GM23248 (cell line): Measurements from ENCODE around the gene MSI1. TPM values are rescaled to one million over a fixed set of nuclear protein-coding genes. Genes with fewer than 3 reads are reported as not detected.

Experiments
- DNase-seq: peaks from one replicate; pipeline ENCODE4 v3.0.0-alpha.2; 2015
- H2AFZ ChIP-seq: fragments of 200-600 bp; sonication (generic); 2 replicates; pipeline ENCODE4 v1.6.1; 2016; ENCODE audit warnings: antibody characterized with exemption
- H3F3A ChIP-seq: fragments of 200-600 bp; sonication (generic); 2 replicates; pipeline ENCODE4 v1.6.1; 2016; ENCODE audit warnings: mild to moderate bottlenecking, antibody characterized with exemption, mixed run types; ENCODE audit not compliant: insufficient read depth
- H3K27ac ChIP-seq: fragments of 200-600 bp; sonication (generic); 2 replicates; pipeline ENCODE4 v1.5.1; 2016; ENCODE audit warnings: mild to moderate bottlenecking
- H3K27me3 ChIP-seq: fragments of 200-600 bp; sonication (generic); replicated peaks from 2 replicates; pipeline ENCODE4 v1.6.1; 2016; ENCODE audit warnings: mild to moderate bottlenecking; ENCODE audit not compliant: insufficient read depth
- H3K36me3 ChIP-seq: fragments of 200-600 bp; sonication (generic); 2 replicates; pipeline ENCODE4 v1.6.1; 2016; ENCODE audit warnings: low read depth, mild to moderate bottlenecking
- H3K4me1 ChIP-seq: fragments of 200-600 bp; sonication (generic); 2 replicates; pipeline ENCODE4 v1.6.1; 2016; ENCODE audit warnings: mild to moderate bottlenecking; ENCODE audit not compliant: insufficient read depth
- H3K4me2 ChIP-seq: fragments of 200-600 bp; sonication (generic); one replicate; pipeline ENCODE4 v1.6.1; 2016; ENCODE audit warnings: mild to moderate bottlenecking; ENCODE audit not compliant: unreplicated experiment
- H3K4me3 ChIP-seq: fragments of 200-600 bp; sonication (generic); 2 replicates; pipeline ENCODE4 v1.5.1; 2016; ENCODE audit warnings: mild to moderate bottlenecking
- H3K79me2 ChIP-seq: fragments of 200-600 bp; sonication (generic); 2 replicates; pipeline ENCODE4 v1.6.1; 2016; ENCODE audit warnings: mild to moderate bottlenecking; ENCODE audit not compliant: insufficient read depth
- H3K9ac ChIP-seq: fragments of 200-600 bp; sonication (generic); 2 replicates; pipeline ENCODE4 v1.6.1; 2016; ENCODE audit warnings: mild to moderate bottlenecking
- H3K9me2 ChIP-seq: fragments of 200-600 bp; sonication (generic); 2 replicates; pipeline ENCODE4 v1.6.1; 2016; ENCODE audit warnings: mixed run types, mild to moderate bottlenecking, moderate library complexity; ENCODE audit not compliant: insufficient read depth
- H3K9me3 ChIP-seq: fragments of 200-600 bp; sonication (generic); one replicate; pipeline ENCODE4 v1.6.1; 2017; ENCODE audit warnings: low read depth
- H4K20me1 ChIP-seq: fragments of 200-600 bp; sonication (generic); 2 replicates; pipeline ENCODE4 v1.6.0; 2016; ENCODE audit not compliant: insufficient read depth
- EZH2 ChIP-seq: fragments of 200-600 bp; sonication (generic); IDR thresholded peaks from 2 replicates; pipeline ENCODE4 v1.6.1; 2018; ENCODE audit warnings: antibody characterized with exemption, mild to moderate bottlenecking; ENCODE audit not compliant: insufficient read depth, poor library complexity, severe bottlenecking
- EZH2phosphoT487 ChIP-seq: fragments of 200-600 bp; sonication (generic); IDR thresholded peaks from 2 replicates; pipeline ENCODE4 v1.6.1; 2018; ENCODE audit warnings: antibody characterized with exemption, moderate library complexity, mild to moderate bottlenecking, low read depth; ENCODE audit not compliant: insufficient read depth
- WGBS, 2 experiments: methylation state at CpG; one replicate each; pipeline ENCODE4 v1.1.6; 2015 to 2017; ENCODE audit warnings: low lambda C conversion rate in 2 of 2, low coverage in 1 of 2; ENCODE audit errors: missing lambda C conversion rate in 2 of 2; 5-methylcytosine and 5-hydroxymethylcytosine counted together
- in situ Hi-C: fragments of 300-500 bp; cut with MboI; formaldehyde crosslinking; loops from 2 replicates; pipeline ENCODE4 v1.15.0; 2020
- polyA plus RNA-seq: library from polyadenylated mRNA; unstranded; fragments of >200 nt; fragmentation: Nextera tagmentation; extraction: Ambion mirVana; gene quantifications from 2 replicates; pipeline ENCODE4 v1.2.1, GENCODE V29; 2016
- total RNA-seq: library from RNA; depleted of rRNA; stranded (reverse); fragments of >200 nt; shearing (Covaris generic); gene quantifications from 2 replicates; pipeline ENCODE4 v1.2.3, GENCODE V29; 2014

MSI1 gene
- total and polyA plus RNA-seq, 2 experiments from 2014 or later: not detected

- DNase-seq: no peak
- H3F3A ChIP-seq: no peaks in the 10 kb centered on the region
- 96 to 98% methylated on average over 2 of the region's 2 CpGs for WGBS, 2 experiments
- H3K4me2 ChIP-seq: no peak overlapping the region
- in situ Hi-C loops: no loop called here
- H3K9me2 ChIP-seq: no peaks in the 10 kb centered on the region
- no peaks in the 10 kb centered on the region for H3K36me3 ChIP-seq
- no peaks in the 10 kb centered on the region for H4K20me1 ChIP-seq
- no peaks in the 10 kb centered on the region for H3K27me3 ChIP-seq
- H3K4me3 ChIP-seq: no peak overlapping the region
- no peak overlapping the region for H3K27ac ChIP-seq
- no peak overlapping the region for H3K9ac ChIP-seq
- no peaks in the 10 kb centered on the region for H3K79me2 ChIP-seq
- H2AFZ ChIP-seq: no peak overlapping the region
- H3K4me1 ChIP-seq: no peaks in the 10 kb centered on the region
- TF ChIP-seq EZH2: no peak
- no peak for TF ChIP-seq EZH2phosphoT487
- no peaks in the 10 kb centered on the region for H3K9me3 ChIP-seq
Observed at GRCh38 chr12:120323772-120324171, 45.2 kb downstream of the MSI1 start.

GRCh38 chr12:120321382-120322202, 47.4 kb downstream of the MSI1 start:
- no peaks in the 10 kb centered on the region for H3K27me3 ChIP-seq
- H3K9me3 ChIP-seq: no peaks in the 10 kb centered on the region
- 66 to 71% methylated on average over 13 of the region's 13 CpGs for WGBS, 2 experiments
- in situ Hi-C loops: no loop called here
- H3K4me2 ChIP-seq: no peak overlapping the region
- peaks cover 4% of the 10 kb centered on the region for H3K4me1 ChIP-seq
- no peaks in the 10 kb centered on the region for H3K36me3 ChIP-seq
- H3F3A ChIP-seq: no peaks in the 10 kb centered on the region
- H2AFZ ChIP-seq: no peak overlapping the region
- H3K9me2 ChIP-seq: no peaks in the 10 kb centered on the region
- DNase-seq: no peak
- no peak overlapping the region for H3K27ac ChIP-seq
- no peaks in the 10 kb centered on the region for H3K79me2 ChIP-seq
- H3K9ac ChIP-seq: no peak overlapping the region
- no peaks in the 10 kb centered on the region for H4K20me1 ChIP-seq
- no peak overlapping the region for H3K4me3 ChIP-seq
- TF ChIP-seq EZH2: no peak
- TF ChIP-seq EZH2phosphoT487: no peak

GRCh38 chr12:120317224-120318105, 51.5 kb downstream of the MSI1 start:
- in situ Hi-C loops: no loop called here
- TF ChIP-seq EZH2phosphoT487 (no peak), EZH2 (no peak)
- no peaks in the 10 kb centered on the region for H3K27me3 ChIP-seq

GRCh38 chr12:120316798-120317223, 52.2 kb downstream of the MSI1 start:
- peak overlapping the region; percentile 79 for H3K9ac ChIP-seq
- peaks cover 4% of the 10 kb centered on the region for H3K4me1 ChIP-seq
- H3K9me2 ChIP-seq: no peaks in the 10 kb centered on the region
- H3K9me3 ChIP-seq: no peaks in the 10 kb centered on the region
- H3F3A ChIP-seq: no peaks in the 10 kb centered on the region
- TF ChIP-seq EZH2phosphoT487 (no peak), EZH2 (no peak)
- in situ Hi-C loops: no loop called here
- H3K36me3 ChIP-seq: no peaks in the 10 kb centered on the region
- H3K4me2 ChIP-seq: peak overlapping the region; percentile 69
- H3K79me2 ChIP-seq: no peaks in the 10 kb centered on the region
- WGBS, 2 experiments: 55 to 57% methylated on average over 9 of the region's 9 CpGs
- peak overlapping the region; percentile 70 for H3K4me3 ChIP-seq
- no peaks in the 10 kb centered on the region for H4K20me1 ChIP-seq
- peak overlapping the region; percentile 69 for H2AFZ ChIP-seq
- DNase-seq: peak; percentile 70
- H3K27me3 ChIP-seq: no peaks in the 10 kb centered on the region
- peak overlapping the region; percentile 66 for H3K27ac ChIP-seq

More at GRCh38 chr12:120317224-120318105, 51.5 kb downstream of the MSI1 start:
- Histone ChIP-seq H4K20me1 (no peaks in the 10 kb centered on the region), H3K4me2 (peak overlapping the region; percentile 84), H3F3A (no peaks in the 10 kb centered on the region), H2AFZ (peak overlapping the region; percentile 69), H3K4me3 (peak overlapping the region; percentile 70), H3K9ac (peak overlapping the region; percentile 79), H3K9me2 (no peaks in the 10 kb centered on the region), H3K79me2 (no peaks in the 10 kb centered on the region), H3K4me1 (peaks cover 4% of the 10 kb centered on the region), H3K36me3 (no peaks in the 10 kb centered on the region), H3K27ac (peak overlapping the region; percentile 66), H3K9me3 (no peaks in the 10 kb centered on the region)
- peak; percentile 100 for DNase-seq
- WGBS, 2 experiments: 1 to 2% methylated on average over 39 to 42 of the region's 42 CpGs
